Fibroblast of mammary gland (primary cell): ENCODE data around the gene GTF2F2.

ENCODE experiments used
- DNase-seq: peaks from one replicate; pipeline ENCODE4 v3.0.0-alpha.2; 2010; ENCODE audit warnings: low read depth
- H3K4me3 ChIP-seq: 2 replicates; pipeline ENCODE4 v1.5.1; 2011; ENCODE audit warnings: low read depth, mild to moderate bottlenecking, low read length, moderate library complexity; ENCODE audit not compliant: control insufficient read depth
- TF ChIP-seq, protein P1 (sequence below): conservative IDR thresholded peaks from 2 replicates; pipeline ENCODE4 v1.5.1; 2011; ENCODE audit warnings: low read depth, low read length, inconsistent platforms; ENCODE audit not compliant: control insufficient read depth, insufficient read depth

The GTF2F2 gene

DNA sequence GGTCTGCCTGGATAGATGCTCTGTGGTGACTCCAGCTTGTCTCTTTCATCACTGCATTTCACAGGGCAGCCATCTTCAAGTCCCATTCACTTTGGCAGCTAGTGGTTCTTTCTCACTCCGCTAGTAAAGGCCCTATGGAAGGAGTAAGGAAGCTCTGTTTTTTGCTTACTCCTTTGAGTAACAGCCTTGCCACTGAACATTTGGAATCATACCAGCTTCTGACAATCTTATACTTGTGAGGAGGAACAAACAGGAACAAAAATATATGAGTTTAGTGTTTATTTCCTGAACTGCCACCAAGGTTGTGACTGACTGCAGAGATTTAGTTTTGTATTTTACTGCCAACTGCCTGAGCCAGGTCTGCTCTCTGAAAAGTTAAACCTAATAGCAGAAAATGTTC lies 41.9 kb downstream of the GTF2F2 start:
- peak; percentile 50 for DNase-seq
- TF ChIP-seq, protein P1, sequence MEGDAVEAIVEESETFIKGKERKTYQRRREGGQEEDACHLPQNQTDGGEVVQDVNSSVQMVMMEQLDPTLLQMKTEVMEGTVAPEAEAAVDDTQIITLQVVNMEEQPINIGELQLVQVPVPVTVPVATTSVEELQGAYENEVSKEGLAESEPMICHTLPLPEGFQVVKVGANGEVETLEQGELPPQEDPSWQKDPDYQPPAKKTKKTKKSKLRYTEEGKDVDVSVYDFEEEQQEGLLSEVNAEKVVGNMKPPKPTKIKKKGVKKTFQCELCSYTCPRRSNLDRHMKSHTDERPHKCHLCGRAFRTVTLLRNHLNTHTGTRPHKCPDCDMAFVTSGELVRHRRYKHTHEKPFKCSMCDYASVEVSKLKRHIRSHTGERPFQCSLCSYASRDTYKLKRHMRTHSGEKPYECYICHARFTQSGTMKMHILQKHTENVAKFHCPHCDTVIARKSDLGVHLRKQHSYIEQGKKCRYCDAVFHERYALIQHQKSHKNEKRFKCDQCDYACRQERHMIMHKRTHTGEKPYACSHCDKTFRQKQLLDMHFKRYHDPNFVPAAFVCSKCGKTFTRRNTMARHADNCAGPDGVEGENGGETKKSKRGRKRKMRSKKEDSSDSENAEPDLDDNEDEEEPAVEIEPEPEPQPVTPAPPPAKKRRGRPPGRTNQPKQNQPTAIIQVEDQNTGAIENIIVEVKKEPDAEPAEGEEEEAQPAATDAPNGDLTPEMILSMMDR = no peak
- no peak overlapping the region for H3K4me3 ChIP-seq

DNA sequence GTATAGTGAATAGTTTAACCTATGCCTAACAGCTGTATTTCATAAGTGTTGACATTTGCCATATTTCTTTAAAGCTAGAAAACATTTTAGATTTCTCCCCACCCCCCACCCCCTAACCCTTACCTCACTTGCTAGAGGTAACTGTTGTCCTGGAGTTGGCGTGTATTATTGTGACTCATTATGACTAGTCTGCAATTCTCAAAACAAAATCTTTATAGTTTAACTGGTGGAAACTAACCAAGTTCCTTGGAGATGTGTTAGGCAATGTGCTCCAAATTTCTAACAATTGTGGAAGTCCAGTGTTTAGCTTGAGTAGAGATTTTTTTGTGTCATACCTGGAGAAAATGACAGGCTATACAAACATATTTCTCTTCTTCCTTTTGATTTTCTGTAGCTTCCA lies 42.5 kb downstream of the GTF2F2 start:
- H3K4me3 ChIP-seq = no peak overlapping the region
- TF ChIP-seq, protein P1 = no peak
- peak; percentile 94 for DNase-seq

DNA sequence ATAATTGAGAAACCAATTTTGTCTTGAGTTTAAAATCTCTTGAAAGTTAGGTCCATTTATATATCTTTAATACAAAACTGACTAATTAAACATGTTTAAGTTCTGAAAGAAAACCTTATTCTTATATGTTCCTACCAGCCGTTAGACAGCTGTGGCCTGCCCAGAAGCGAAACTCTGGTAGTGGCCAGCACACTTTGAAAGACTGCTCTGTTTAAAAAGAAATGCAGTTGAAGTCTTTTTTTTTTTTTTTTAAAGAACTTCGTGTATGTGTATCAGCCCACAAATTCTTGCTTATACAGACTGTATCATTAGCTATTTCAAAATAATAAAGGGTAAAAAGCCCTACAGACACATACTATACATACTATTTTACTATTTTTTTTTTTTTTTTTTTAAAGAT lies 46.5 kb downstream of the GTF2F2 start:
- TF ChIP-seq, protein P1 = no peak
- no peak for DNase-seq
- no peak overlapping the region for H3K4me3 ChIP-seq

DNA sequence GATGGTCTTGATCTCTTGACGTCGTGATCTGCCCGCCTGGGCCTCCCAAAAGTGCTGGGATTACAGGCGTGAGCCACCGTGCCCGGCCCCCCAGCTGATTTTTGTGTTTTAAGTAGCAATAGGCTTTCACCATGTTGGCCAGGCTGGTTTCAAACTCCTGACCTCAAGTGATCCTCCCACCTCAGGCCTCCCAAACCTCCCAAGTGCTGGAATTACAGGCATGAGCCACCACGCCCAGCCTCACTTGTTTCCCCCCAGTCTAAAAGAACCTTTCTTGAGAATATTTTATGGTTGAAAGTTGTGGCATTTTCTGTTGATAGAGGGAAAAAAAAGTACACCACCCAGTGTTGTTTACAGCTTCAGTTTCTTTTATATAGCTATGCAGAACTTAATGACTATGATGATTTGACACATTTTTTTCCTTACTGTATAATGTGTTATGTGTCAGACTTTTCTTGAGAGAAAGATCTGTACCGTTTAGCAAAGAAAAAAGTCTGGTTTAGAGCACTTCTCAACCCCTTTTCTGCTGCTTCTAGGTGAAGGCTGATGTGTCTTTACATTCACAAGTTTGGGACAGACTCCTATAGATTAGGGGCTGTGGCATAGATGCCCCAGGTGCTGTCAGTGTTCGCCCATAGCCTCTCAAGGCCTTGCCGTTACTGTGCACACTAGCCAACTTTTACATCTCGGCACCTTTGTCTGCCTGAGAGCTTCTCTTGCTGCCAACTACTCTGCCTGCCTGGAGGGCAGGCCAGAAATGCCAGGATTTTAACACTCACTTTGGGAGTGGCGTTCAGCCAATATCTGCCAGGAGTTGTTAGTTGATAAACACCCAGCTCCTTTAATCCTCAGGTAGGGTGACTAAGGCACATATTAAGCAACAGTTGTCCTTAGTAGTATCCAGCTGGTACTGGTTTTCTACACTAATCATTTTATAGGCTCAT lies 47.6 kb downstream of the GTF2F2 start:
- TF ChIP-seq, protein P1 = no peak
- DNase-seq = peak; percentile 38

DNA sequence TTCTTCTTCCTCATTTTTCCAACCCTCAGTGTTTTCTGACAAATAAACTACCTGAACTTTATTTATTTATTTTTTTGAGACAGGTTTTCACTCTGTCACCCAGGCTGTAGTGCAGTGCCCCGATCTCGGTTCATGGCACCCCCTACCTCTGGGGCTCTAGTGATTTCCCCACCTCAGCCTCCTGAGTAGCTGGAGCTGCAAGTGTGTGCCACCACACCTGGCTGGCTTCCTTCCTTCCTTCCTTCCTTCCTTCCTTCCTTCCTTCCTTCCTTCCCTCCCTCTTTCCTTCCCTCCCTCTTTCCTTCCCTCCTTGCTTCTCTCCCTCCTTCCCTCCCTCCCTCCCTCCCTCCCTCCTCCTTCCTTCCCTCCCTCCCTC lies 48.2 kb downstream of the GTF2F2 start:
- TF ChIP-seq, protein P1 = no peak
- no peak for DNase-seq
- H3K4me3 ChIP-seq = no peak overlapping the region

More for the DNA sequence above, 47.6 kb downstream of the GTF2F2 start:
- no peak overlapping the region for H3K4me3 ChIP-seq

DNA sequence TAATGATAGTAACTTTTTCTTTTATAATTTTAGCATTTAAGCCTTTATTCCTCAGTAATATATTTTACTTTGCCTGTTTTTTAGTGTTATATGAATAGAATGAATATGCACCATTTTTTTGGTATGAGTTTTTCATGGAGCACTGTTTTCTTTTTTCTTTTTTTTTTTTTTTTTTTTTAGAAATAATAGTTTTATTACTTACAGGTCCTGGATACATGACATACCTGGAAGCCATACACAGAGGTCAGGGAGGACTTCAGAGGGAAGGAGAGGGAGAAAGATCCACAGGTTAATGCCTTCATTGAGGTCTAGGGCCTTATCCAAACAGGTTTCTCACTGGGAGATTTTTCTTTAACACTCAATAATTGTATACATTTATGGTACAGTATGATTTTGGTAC lies 54.2 kb downstream of the GTF2F2 start:
- DNase-seq = no peak
- H3K4me3 ChIP-seq = no peak overlapping the region
- TF ChIP-seq, protein P1 = no peak
